Right lung (tissue), 10 donors: Measurements from ENCODE around the gene COL4A3. TPM values are rescaled to one million over a fixed set of nuclear protein-coding genes. Genes with fewer than 3 reads are reported as not detected.

Source experiments
- DNase-seq, 2 donors: peaks; one replicate each; pipeline ENCODE4 v3.0.0-alpha.2; 2013
- long read RNA-seq, 8 donors: transcript quantifications; one replicate each; lab custom pipeline, GENCODE V29; 2026
- polyA plus RNA-seq, 5 donors: library from polyadenylated mRNA; unstranded; fragments of 120-200 nt; gene quantifications; one replicate each; pipeline versions ENCODE4 v1.2.1 to v1.2.3, GENCODE V29; 2013; ENCODE audit warnings: inconsistent platforms in 1 of 5, low replicate concordance in 1 of 5; ENCODE audit not compliant: insufficient read length in 5 of 5, insufficient read depth in 1 of 5

The COL4A3 gene
- polyA plus RNA-seq = 10 to 100 TPM in 2 of 5 donors, 1 to 10 TPM in 3; 4.0 to 12.2 (median 10.0) TPM
- long read RNA-seq, donor 1, partial matches to known transcripts = 0 of 1 reads
- long read RNA-seq, donor 1, other reads (novel, unspliced or antisense) = 0 of 1 reads
- long read RNA-seq, donor 2 = 0 reads
- long read RNA-seq, donor 3 = 0 reads
- long read RNA-seq, donor 4 = 0 reads
- long read RNA-seq, donor 5, partial matches to known transcripts = 5 of 5 reads
- long read RNA-seq, donor 5, other reads (novel, unspliced or antisense) = 0 of 5 reads
- long read RNA-seq, donor 6 = 0 reads
- long read RNA-seq, donor 7, partial matches to known transcripts = 0 of 1 reads
- long read RNA-seq, donor 7, other reads (novel, unspliced or antisense) = 0 of 1 reads
- long read RNA-seq, donor 8 = 0 reads

GRCh38 chr2:227163998-227164762 lies at the start of gene COL4A3, which contains the start of gene COL4A4:
TSS of gene COL4A3 (plus strand) at chr2:227164624. CDS start at chr2:227164727, 103 bp downstream.
TSS of gene COL4A4 (minus strand) at chr2:227164205. CDS start at chr2:227147483, 16,722 bp downstream.
- DNase-seq = no peak

GRCh38 chr2:227115761-227116160 lies 48.7 kb upstream of the COL4A3 start:
- no peak for DNase-seq

GRCh38 chr2:227117027-227117426 lies 47.4 kb upstream of the COL4A3 start:
- DNase-seq = no peak

GRCh38 chr2:227117852-227118251 lies 46.6 kb upstream of the COL4A3 start:
- no peak for DNase-seq

GRCh38 chr2:227118353-227118752 lies 46.1 kb upstream of the COL4A3 start:
- no peak for DNase-seq

GRCh38 chr2:227123697-227124096 lies 40.7 kb upstream of the COL4A3 start:
- no peak for DNase-seq

- no peak for DNase-seq
These were observed 39.6 kb upstream of the COL4A3 start for GRCh38 chr2:227124811-227125210.

- DNase-seq = no peak
These were observed 38.9 kb upstream of the COL4A3 start for GRCh38 chr2:227125506-227125905.

- DNase-seq = no peak
These were observed 37.2 kb upstream of the COL4A3 start for GRCh38 chr2:227127201-227127600.

- DNase-seq = no peak
These were observed 33.8 kb upstream of the COL4A3 start for GRCh38 chr2:227130636-227131035.

- no peak for DNase-seq
These were observed 31.4 kb upstream of the COL4A3 start for GRCh38 chr2:227132986-227133385.

GRCh38 chr2:227134591-227134990 lies 29.8 kb upstream of the COL4A3 start:
- DNase-seq = no peak

- no peak for DNase-seq
These were observed 23.1 kb upstream of the COL4A3 start for GRCh38 chr2:227141301-227141700.

GRCh38 chr2:227143895-227144294 lies 20.5 kb upstream of the COL4A3 start:
- DNase-seq = no peak

GRCh38 chr2:227146456-227146855 lies 18.0 kb upstream of the COL4A3 start:
- no peak for DNase-seq

GRCh38 chr2:227147023-227147422 lies 17.4 kb upstream of the COL4A3 start:
- DNase-seq = no peak

GRCh38 chr2:227148106-227148505 lies 16.3 kb upstream of the COL4A3 start:
- no peak for DNase-seq

GRCh38 chr2:227150222-227150936 lies 14.0 kb upstream of the COL4A3 start:
- DNase-seq = no peak

GRCh38 chr2:227152093-227152766 lies 12.2 kb upstream of the COL4A3 start:
- no peak for DNase-seq

- DNase-seq = no peak
These were observed 11.1 kb upstream of the COL4A3 start for GRCh38 chr2:227153307-227153706.

- DNase-seq = no peak
These were observed 10.5 kb upstream of the COL4A3 start for GRCh38 chr2:227153758-227154486.
